Loucy (cell line): Measurements from ENCODE around the gene TGFBR3.

ENCODE experiments used
- H2AFZ ChIP-seq: fragments of 200-600 bp; sonication (generic); 2 replicates; pipeline ENCODE4 v1.6.0; 2016; ENCODE audit warnings: antibody characterized with exemption, mild to moderate bottlenecking, low read length, moderate library complexity
- H3F3A ChIP-seq: fragments of 200-600 bp; 2 replicates; pipeline ENCODE4 v1.6.0; 2016; ENCODE audit warnings: antibody characterized with exemption, low read depth, mild to moderate bottlenecking
- H3K27me3 ChIP-seq: fragments of 200-600 bp; sonication (generic); 2 replicates; pipeline ENCODE4 v1.6.1; 2014; ENCODE audit warnings: low read length, mild to moderate bottlenecking; ENCODE audit not compliant: insufficient read depth, poor library complexity, severe bottlenecking
- H3K36me3 ChIP-seq: fragments of 200-600 bp; sonication (generic); 2 replicates; pipeline ENCODE4 v1.6.1; 2016; ENCODE audit warnings: low read length; ENCODE audit not compliant: insufficient read depth
- H3K4me1 ChIP-seq: fragments of 200-600 bp; sonication (generic); 2 replicates; pipeline ENCODE4 v1.5.1; 2014; ENCODE audit warnings: low read length, mild to moderate bottlenecking; ENCODE audit not compliant: insufficient read depth, poor library complexity, severe bottlenecking
- H3K4me2 ChIP-seq: fragments of 200-600 bp; sonication (generic); 2 replicates; pipeline ENCODE4 v1.6.0; 2014; ENCODE audit warnings: antibody characterized with exemption, low read length, low read depth, mild to moderate bottlenecking; ENCODE audit not compliant: poor library complexity, severe bottlenecking
- H3K4me3 ChIP-seq: fragments of 200-600 bp; sonication (generic); 2 replicates; pipeline ENCODE4 v1.5.1; 2014; ENCODE audit warnings: low read length, mild to moderate bottlenecking, mixed read lengths; ENCODE audit not compliant: poor library complexity, severe bottlenecking
- H3K79me2 ChIP-seq: fragments of 200-600 bp; sonication (generic); 2 replicates; pipeline ENCODE4 v1.6.1; 2014; ENCODE audit warnings: low read length; ENCODE audit not compliant: insufficient read depth
- H3K9ac ChIP-seq: fragments of 200-600 bp; sonication (generic); 2 replicates; pipeline ENCODE4 v1.6.0; 2014; ENCODE audit warnings: mild to moderate bottlenecking, low read depth, low read length, moderate library complexity; ENCODE audit not compliant: poor library complexity, severe bottlenecking
- H3K9me2 ChIP-seq: fragments of 200-600 bp; sonication (generic); replicated peaks from 2 replicates; pipeline ENCODE4 v1.6.1; 2016; ENCODE audit warnings: low read depth, low read length, mixed read lengths
- H3K9me3 ChIP-seq: fragments of 200-600 bp; sonication (generic); 2 replicates; pipeline ENCODE4 v1.6.1; 2014; ENCODE audit warnings: mild to moderate bottlenecking, antibody characterized with exemption, low read length, low read depth; ENCODE audit not compliant: insufficient read depth
- H4K20me1 ChIP-seq: fragments of 200-600 bp; sonication (generic); 2 replicates; pipeline ENCODE4 v1.6.0; 2014; ENCODE audit warnings: antibody characterized with exemption, low read length, mild to moderate bottlenecking; ENCODE audit not compliant: insufficient read depth, poor library complexity, severe bottlenecking
- EZH2phosphoT487 ChIP-seq: fragments of 200-600 bp; IDR thresholded peaks from 2 replicates; pipeline ENCODE4 v1.6.1; 2018; ENCODE audit warnings: antibody characterized with exemption, mild to moderate bottlenecking, moderate library complexity, borderline replicate concordance
- TF ChIP-seq, protein P1 (sequence below): fragments of 200-600 bp; sonication (generic); conservative IDR thresholded peaks from 2 replicates; pipeline ENCODE4 v1.5.1; 2014; ENCODE audit warnings: mild to moderate bottlenecking, antibody characterized with exemption, low read length

TGFBR3 gene

DNA sequence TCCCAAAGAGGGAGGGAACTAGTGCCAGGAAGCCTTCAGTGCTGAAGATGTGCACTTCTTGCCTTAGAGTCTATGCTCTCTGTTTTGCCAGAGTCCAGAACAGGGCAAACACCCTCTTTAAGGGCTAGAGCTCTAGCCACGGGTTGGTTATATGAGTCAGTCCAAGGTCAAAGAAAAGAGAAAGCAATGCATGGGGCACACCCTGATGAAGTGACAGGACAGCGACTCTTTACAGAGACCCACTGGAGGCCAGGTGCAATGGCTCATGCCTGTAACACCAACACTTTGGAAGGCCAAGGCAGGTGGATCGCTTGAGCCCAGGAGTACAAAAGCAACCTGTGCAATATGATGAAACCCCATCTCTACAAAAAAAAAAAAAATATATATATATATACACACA, 86.1 kb downstream of the TGFBR3 start:
- H3K9me2 ChIP-seq = no peaks in the 10 kb centered on the region
- H3K4me1 ChIP-seq = peaks cover 15% of the 10 kb centered on the region
- no peaks in the 10 kb centered on the region for H4K20me1 ChIP-seq
- no peak overlapping the region for H3K4me2 ChIP-seq
- H3K79me2 ChIP-seq = no peaks in the 10 kb centered on the region
- no peaks in the 10 kb centered on the region for H3K9me3 ChIP-seq
- TF ChIP-seq EZH2phosphoT487 = no peak
- TF ChIP-seq, protein P1, sequence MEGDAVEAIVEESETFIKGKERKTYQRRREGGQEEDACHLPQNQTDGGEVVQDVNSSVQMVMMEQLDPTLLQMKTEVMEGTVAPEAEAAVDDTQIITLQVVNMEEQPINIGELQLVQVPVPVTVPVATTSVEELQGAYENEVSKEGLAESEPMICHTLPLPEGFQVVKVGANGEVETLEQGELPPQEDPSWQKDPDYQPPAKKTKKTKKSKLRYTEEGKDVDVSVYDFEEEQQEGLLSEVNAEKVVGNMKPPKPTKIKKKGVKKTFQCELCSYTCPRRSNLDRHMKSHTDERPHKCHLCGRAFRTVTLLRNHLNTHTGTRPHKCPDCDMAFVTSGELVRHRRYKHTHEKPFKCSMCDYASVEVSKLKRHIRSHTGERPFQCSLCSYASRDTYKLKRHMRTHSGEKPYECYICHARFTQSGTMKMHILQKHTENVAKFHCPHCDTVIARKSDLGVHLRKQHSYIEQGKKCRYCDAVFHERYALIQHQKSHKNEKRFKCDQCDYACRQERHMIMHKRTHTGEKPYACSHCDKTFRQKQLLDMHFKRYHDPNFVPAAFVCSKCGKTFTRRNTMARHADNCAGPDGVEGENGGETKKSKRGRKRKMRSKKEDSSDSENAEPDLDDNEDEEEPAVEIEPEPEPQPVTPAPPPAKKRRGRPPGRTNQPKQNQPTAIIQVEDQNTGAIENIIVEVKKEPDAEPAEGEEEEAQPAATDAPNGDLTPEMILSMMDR = no peak
- no peaks in the 10 kb centered on the region for H3K36me3 ChIP-seq
- H3K27me3 ChIP-seq = no peaks in the 10 kb centered on the region
- no peak overlapping the region for H3K9ac ChIP-seq
- H3K4me3 ChIP-seq = no peak overlapping the region
- H2AFZ ChIP-seq = no peak overlapping the region
- H3F3A ChIP-seq = no peaks in the 10 kb centered on the region

DNA sequence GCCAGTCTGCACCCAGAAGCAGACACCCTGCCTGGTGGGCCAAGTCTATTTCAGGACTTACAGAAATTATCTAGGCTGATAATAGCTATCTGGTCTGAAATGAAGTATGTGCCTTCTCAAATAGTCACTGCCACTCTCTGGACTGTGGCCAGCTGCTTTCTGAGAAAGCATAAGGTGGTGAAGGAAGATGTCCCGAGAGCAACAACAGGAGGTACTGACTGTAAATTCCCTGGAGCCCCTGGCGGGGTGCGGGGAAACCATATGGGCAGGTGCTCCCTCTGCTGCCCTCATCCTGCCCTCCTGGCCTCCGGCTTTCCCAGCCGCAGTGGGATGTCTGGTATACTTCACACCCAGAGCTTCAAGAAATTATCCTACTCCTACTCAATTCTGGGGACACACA, 86.8 kb downstream of the TGFBR3 start:
- Histone ChIP-seq H3K36me3 (no peaks in the 10 kb centered on the region), H3K4me3 (no peak overlapping the region), H2AFZ (no peak overlapping the region), H3K79me2 (no peaks in the 10 kb centered on the region), H4K20me1 (no peaks in the 10 kb centered on the region), H3K27me3 (no peaks in the 10 kb centered on the region), H3K4me1 (peaks cover 11% of the 10 kb centered on the region), H3K9ac (no peak overlapping the region), H3F3A (no peaks in the 10 kb centered on the region), H3K4me2 (no peak overlapping the region), H3K9me3 (no peaks in the 10 kb centered on the region), H3K9me2 (no peaks in the 10 kb centered on the region)
- TF ChIP-seq, protein P1 = no peak
- no peak for TF ChIP-seq EZH2phosphoT487

DNA sequence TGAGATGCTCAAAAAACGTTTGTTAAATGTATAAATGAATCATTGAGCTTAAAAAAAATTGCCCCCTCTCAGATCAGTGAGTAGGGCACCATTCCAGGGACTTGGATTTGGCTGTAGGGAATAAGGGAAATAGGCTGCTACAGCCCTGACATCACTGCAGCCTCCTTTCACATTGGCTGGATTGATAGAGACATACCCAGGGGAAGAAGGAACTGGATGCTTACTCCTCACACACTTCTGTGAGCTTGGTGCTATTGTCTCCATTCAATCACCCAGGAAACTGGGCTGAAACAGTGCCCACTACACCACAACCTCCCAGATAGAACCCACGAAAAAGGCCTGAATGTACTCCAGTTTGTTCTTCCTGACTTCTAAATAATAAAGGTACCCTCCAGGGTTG, 87.2 kb downstream of the TGFBR3 start:
- Histone ChIP-seq H3K9ac (no peak overlapping the region), H3K9me2 (no peaks in the 10 kb centered on the region), H2AFZ (no peak overlapping the region), H3F3A (no peaks in the 10 kb centered on the region), H3K4me1 (peaks cover 7% of the 10 kb centered on the region), H3K4me3 (no peak overlapping the region), H3K79me2 (no peaks in the 10 kb centered on the region), H3K9me3 (no peaks in the 10 kb centered on the region), H4K20me1 (no peaks in the 10 kb centered on the region), H3K36me3 (no peaks in the 10 kb centered on the region), H3K27me3 (no peaks in the 10 kb centered on the region), H3K4me2 (no peak overlapping the region)
- TF ChIP-seq EZH2phosphoT487 = no peak
- TF ChIP-seq, protein P1 = no peak
